GM19328 (cell line): ENCODE measurements around the gene GLUD1.
A peak's percentile ranks its signal among the peaks of the same experiment; 100 is the strongest.
"Not testable (repeated sequence)": the region's sequence is repeated elsewhere in the genome, so short reads cannot be mapped to it uniquely, and the experiment has no call there.

Experiments
- ATAC-seq: cut with Tn5 transposase; IDR thresholded peaks from one replicate; pipeline ENCODE4 v1.9.1; 2021; ENCODE audit warnings: mild to moderate bottlenecking, moderate library complexity; ENCODE audit not compliant: unreplicated experiment

GLUD1 gene

GRCh38 chr10:87094373-87095235, at the start of gene GLUD1, which contains the start of gene SHLD2:
TSS of gene GLUD1 (minus strand) at chr10:87094843. CDS start at chr10:87094769, 74 bp downstream.
TSS of gene SHLD2 (plus strand) at chr10:87095206. CDS start at chr10:87151355, 56,149 bp downstream.
- peak; percentile 61 for ATAC-seq

GRCh38 chr10:87143109-87143418, 48.4 kb upstream of the GLUD1 start:
- not testable (repeated sequence) for ATAC-seq

GRCh38 chr10:87142230-87143108, 47.8 kb upstream of the GLUD1 start:
- ATAC-seq, result not testable (repeated sequence)

GRCh38 chr10:87137478-87137877, 42.8 kb upstream of the GLUD1 start:
- ATAC-seq, result not testable (repeated sequence)

- not testable (repeated sequence) for ATAC-seq
These were observed 39.8 kb upstream of the GLUD1 start for GRCh38 chr10:87134440-87134839.

GRCh38 chr10:87133936-87134335, 39.3 kb upstream of the GLUD1 start:
- ATAC-seq, result not testable (repeated sequence)

- ATAC-seq, result not testable (repeated sequence)
These were observed 37.5 kb upstream of the GLUD1 start for GRCh38 chr10:87132176-87132575.

- ATAC-seq, result not testable (repeated sequence)
These were observed 33.0 kb upstream of the GLUD1 start for GRCh38 chr10:87127607-87128156.

GRCh38 chr10:87127048-87127447, 32.4 kb upstream of the GLUD1 start:
- not testable (repeated sequence) for ATAC-seq

GRCh38 chr10:87123351-87123750, 28.7 kb upstream of the GLUD1 start:
- not testable (repeated sequence) for ATAC-seq

- not testable (repeated sequence) for ATAC-seq
These were observed 24.4 kb upstream of the GLUD1 start for GRCh38 chr10:87119029-87119428.

- ATAC-seq, result not testable (repeated sequence)
These were observed 23.5 kb upstream of the GLUD1 start for GRCh38 chr10:87118122-87118521.

GRCh38 chr10:87105446-87106124, 10.9 kb upstream of the GLUD1 start:
- ATAC-seq, result no peak

GRCh38 chr10:87104727-87105126, 10.1 kb upstream of the GLUD1 start:
- ATAC-seq, result not testable (repeated sequence)

GRCh38 chr10:87101996-87102395, 7.4 kb upstream of the GLUD1 start:
- ATAC-seq, result no peak

- peak; percentile 46 for ATAC-seq
These were observed 748 bp upstream of the GLUD1 start for GRCh38 chr10:87095236-87095945.

- ATAC-seq, result peak; percentile 20
These were observed 841 bp downstream of the GLUD1 start for GRCh38 chr10:87093632-87094372.

- ATAC-seq, result no peak
These were observed 1.6 kb downstream of the GLUD1 start for GRCh38 chr10:87092861-87093631.
